Iris pigment epithelial cell (primary cell): ENCODE results near the gene GGPS1.
"Not testable (repeated sequence)": the region's sequence is repeated elsewhere in the genome, so short reads cannot be mapped to it uniquely, and the experiment has no call there.

Experiments
- DNase-seq: peaks from one replicate; pipeline ENCODE4 v3.0.0-alpha.2; 2011; ENCODE audit warnings: low read depth

The GGPS1 gene

DNA sequence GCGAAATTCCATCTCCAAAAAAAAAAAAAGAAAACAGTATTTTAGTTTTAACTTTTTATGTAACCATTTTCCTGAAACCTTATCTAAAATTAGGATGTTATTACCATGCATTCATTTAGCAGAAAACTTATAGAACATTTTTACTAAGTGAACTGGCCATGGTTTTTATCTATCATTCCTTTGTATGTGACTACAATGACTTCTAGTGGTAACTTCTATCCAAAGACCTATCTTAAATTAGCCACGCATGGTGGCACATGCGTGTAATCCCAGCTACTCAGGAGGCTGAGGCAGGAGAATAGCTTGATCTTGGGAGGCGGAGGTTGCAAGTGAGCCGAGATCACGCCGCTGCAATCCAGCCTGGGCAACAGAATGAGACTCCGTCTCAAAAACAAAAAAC is 11.4 kb downstream of the GGPS1 start:
- no peak for DNase-seq

DNA sequence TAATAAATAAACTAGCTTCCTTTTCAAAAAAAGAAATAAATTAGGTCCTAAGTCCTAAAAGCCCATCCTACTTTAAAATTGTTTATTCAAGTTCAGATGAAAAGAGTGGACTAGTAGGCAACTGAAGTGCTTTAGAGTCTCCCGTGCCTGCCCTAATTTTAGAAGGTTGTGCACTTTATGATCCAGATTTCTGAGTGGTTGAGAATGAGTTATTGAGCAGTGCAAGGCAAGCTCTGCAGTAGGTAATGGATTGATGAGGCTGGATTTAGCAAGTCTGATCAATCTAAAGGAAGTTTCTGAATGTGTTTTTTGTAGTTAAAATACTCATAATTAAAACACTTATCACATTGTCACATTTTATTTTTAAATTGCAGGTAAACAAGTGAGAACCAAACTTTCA is 13.0 kb downstream of the GGPS1 start:
- DNase-seq: no peak

DNA sequence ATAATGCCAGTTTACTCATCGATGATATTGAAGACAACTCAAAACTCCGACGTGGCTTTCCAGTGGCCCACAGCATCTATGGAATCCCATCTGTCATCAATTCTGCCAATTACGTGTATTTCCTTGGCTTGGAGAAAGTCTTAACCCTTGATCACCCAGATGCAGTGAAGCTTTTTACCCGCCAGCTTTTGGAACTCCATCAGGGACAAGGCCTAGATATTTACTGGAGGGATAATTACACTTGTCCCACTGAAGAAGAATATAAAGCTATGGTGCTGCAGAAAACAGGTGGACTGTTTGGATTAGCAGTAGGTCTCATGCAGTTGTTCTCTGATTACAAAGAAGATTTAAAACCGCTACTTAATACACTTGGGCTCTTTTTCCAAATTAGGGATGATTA is 13.7 kb downstream of the GGPS1 start:
- DNase-seq: no peak

DNA sequence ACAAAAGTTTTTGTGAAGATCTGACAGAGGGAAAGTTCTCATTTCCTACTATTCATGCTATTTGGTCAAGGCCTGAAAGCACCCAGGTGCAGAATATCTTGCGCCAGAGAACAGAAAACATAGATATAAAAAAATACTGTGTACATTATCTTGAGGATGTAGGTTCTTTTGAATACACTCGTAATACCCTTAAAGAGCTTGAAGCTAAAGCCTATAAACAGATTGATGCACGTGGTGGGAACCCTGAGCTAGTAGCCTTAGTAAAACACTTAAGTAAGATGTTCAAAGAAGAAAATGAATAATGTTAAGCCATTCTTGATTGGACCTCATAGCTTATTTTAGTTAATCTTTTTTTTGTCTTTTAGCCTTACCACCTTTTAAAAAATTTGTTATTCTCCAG is 14.1 kb downstream of the GGPS1 start:
- DNase-seq: no peak

DNA sequence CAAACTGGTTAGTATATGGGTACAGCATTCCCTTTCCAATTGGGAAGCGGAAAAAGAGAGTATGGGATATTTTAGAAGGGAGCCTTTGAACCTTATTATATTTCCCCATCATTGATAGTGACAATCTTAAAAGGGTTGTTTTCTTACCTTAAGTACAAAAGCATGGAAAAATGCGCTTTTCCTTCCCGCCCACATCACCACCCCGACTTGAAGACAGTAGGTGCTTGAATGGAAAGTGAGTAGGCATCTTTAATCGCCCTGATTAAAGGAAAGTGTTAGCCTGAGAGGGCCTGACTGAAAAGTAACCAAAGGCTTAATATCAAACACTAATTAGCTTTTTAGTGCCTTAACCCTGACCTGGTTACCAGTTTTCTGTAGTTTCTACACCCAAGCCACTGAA is 15.4 kb downstream of the GGPS1 start:
- DNase-seq: no peak

DNA sequence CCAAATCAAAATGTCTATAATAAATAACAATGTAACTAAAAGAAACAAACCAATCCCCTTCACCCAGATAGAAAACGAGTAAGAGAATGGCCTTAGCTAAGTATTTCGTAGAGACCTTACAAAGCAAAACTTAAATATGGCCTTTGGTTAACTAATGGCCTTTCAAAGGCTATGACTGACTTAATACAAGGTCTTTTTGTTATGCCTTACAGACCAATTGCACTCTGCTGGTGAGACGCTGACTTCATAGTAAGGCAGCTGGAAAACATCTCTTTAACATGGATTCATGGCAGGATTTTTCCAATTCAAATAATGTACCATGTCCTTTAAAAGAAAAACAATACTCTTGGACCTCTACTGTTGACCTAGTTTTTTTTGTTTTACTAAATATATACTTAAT is 23.1 kb downstream of the GGPS1 start:
- DNase-seq: no peak

DNA sequence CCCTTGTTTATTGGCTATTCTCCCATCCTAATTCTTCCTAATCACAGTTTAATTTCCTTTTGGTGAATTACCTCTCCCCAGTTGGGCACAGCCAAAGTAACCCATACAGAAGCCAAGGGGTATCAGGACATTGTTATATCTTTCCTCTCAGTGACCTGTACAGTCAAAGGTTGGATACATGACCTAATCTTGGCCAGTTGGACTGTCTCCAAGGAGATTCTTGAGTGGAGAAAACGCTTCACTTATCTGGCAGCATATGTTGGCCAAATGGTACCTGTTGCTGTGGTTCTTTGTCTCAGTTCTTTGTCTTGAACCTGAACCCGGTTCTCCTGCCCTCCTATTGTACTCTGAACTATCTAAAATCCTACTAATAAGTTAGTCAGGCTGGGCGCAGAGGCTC is 23.5 kb downstream of the GGPS1 start:
- no peak for DNase-seq

DNA sequence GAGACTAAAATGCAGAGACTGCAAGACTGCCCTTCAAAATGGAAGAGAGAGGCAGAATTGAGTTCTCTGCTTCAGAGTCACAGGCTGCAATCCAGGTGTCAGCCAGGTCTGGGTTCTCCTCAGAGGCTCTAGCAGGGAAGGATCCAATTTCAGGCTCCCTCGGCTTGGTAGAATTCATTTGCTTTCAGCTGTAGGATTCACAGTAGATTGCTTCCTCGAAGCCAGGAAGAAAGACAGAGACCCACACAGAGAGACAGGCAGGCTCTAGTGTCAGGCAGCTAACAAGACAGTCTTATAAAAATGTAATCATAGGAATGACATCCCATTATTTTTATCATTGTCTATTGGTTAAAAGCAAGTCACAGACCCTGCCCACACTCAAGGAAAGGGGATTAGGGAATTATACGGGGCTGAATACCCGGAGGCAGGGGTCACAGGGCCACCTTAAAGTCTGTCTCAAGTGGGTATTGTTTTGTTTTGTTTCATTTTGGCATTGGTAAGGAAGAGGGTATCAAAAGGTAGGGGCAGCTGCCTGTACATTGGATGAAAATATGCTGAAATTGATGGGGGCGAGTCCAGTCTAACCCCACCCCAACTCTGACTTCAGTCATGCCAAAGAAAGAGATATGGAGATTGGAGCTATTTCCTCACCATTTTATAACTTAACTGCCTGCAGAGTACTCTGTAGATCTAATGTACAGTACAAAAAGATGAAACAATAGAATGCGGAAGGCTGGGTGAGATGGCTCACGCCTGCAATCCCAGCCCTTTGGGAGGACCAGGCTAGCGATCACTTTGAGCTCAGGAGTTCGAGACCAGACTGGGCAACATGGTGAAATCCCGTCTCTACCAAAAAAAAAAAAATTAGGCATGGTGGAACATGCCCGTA is 29.4 kb downstream of the GGPS1 start:
- DNase-seq: no peak

DNA sequence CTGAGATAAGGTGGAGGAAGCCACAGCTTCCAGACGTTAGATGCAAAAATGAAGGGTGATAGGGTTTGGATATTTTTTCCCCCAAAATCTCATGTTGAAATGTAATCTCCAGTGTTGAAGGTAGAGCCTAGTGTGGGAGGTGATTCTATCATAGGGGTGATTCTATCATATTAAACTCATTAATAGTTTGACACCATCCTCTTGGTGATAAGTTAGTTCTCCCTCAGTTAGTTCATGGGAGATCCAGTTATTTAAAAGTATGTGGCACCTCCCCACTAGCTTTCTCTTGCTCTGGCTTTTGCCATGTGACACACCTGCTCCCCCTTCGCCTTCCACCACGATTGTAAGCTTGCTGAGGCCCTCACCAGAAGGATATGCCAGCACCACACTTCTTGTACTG is 30.5 kb downstream of the GGPS1 start:
- DNase-seq: no peak

DNA sequence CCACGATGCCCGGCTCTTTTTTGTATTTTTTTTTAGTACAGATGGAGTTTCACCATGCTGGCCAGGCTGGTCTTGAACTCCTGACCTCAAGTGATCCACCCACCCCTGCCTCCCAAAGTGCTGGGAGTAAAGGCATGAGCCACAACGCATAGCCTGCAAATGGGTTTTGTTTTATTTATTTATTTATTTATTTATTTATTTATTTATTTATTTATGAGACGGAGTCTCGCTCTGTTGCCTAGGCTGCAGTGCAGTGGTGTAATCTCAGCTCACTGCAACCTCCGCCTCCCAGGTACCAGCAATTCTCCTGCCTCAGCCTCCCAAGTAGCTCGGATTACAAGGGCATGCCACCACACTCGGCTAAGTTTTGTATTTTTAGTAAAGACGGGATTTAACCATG is 35.8 kb downstream of the GGPS1 start:
- DNase-seq: not testable (repeated sequence)

DNA sequence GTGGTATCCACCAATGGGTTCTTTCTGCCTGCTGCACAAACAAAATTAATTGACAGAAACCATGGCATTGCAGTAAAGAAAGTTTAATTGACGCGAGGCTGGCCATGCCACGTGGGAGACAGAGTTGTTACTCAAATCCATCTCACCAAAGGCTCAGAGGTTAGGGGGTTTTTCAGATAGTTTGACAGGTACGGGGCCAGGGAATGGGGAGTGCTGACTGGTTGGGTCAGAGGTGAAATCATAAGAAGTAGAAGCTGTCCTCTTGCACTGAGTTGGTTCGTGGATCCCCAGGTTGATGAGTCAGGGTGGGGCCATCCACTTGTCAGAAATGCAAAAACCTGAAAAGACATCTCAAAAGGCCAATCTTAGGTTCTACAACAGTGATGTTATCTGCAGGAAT is 37.9 kb downstream of the GGPS1 start:
- DNase-seq: no peak

DNA sequence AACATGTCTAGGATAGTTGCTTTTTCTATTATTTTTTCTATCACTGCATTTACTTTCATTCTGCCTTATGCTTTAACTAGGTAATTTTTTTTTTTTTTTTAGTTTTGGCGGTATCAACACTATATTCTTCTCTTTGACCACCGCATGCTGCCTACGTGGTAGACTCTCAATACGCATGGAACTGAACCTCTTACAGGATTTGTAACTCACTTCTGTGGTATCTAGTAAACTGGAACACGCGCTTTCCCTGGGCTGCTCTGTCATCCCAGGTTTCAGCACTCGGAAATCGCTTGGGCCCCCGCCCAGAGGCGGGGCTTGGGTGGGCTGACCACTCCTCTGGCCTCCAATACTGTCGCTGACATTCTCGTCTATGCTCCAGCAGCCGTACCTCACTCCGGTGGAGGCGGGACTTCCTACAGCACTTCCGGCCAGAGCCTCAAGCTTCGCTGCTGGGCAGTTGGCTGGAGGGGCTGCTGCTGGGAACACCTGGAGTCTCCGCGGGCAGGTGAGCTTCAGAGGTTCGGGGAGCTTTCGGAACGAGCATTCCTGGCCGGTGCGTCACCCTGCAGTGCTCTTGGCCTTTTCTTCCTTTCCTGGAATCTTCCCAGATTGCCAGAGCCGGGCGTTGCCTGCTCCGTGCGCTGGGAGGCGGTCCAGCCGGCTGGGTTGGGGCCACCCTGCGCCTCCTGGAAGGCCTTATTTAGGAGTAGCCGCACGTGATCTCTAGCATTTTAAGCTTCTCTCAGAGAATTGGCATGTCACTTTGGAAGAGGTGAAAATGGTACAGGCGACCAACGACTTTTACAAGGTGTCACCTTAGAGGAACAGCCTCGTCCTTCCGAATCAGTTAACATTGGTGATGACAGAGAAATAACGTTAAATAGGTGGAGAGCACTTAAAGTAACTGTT is 38.9 kb downstream of the GGPS1 start, which contains the start of gene TBCE:
Gene TBCE (plus strand): TSS at position 428 of the 909 bp plus-strand sequence. CDS start 12,623 bp downstream, outside the sequence.
- peak; percentile 99 for DNase-seq

DNA sequence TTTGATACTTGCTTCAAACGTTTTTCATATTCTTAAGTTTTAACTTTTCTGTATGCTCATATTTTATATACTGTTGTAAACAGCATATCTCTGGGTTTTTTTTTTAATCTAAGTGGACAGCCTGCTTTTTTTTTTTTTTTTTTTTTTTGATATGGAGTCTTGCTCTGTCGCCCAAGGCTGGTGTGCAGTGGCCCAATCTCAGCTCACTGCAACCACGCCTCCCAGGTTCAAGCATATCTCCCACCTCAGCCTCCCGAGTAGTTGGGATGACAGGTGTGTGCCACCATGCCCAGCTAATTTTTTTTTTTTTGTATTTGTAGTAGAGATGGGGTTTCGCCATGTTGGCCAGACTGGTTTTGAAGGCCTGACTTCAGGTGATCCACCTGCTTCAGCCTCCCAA is 40.1 kb downstream of the GGPS1 start:
- no peak for DNase-seq

DNA sequence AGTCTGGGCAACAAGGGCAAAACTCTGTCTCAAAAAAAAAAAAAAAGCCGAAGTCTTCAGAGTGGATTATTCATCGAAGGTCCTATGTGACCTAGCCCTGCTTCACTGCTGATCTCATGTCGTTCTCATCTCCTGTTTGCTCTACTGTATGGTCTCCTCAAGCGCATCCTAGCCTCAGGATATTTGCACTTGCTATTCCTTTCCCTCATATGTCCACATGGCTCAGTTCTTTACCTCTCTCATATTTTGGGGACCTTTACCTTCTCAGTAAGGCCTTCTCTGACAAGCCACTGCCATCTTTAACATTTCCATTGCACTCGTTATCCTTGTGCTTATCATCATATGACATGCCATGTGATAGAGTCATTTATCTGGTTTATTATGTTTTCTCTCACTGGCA is 41.4 kb downstream of the GGPS1 start:
- no peak for DNase-seq

DNA sequence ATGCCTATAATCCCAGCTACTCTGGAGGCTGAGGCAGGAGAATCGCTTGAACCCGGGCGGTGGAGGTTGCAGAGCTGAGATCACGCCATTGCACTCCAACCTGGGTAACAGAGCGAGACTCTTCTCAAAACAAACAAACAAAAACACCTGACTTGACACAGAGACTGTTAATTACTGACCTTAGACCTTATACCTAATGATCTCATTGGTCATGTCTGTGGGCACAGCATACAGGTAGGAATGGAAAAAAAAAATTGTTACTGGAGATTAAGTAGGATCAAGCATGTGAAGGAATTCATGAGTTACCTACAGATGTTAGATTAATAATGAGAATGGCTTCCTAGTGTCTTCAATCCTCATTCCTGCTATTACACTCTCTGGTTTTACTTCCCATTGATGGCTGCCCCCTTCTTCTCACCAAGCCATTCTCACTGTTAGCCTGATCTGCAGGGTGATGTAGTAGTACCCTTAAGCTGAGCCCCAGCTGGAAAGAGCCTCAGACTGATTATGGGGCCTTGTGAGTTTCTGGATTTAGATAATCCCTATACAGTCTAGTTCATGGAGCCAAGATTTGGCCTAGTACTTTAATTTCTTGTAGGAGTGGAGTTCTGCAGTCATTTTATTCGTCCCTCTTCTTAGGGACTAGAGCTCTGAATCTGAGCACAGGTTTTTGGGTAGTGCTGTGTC is 47.7 kb downstream of the GGPS1 start:
- no peak for DNase-seq

DNA sequence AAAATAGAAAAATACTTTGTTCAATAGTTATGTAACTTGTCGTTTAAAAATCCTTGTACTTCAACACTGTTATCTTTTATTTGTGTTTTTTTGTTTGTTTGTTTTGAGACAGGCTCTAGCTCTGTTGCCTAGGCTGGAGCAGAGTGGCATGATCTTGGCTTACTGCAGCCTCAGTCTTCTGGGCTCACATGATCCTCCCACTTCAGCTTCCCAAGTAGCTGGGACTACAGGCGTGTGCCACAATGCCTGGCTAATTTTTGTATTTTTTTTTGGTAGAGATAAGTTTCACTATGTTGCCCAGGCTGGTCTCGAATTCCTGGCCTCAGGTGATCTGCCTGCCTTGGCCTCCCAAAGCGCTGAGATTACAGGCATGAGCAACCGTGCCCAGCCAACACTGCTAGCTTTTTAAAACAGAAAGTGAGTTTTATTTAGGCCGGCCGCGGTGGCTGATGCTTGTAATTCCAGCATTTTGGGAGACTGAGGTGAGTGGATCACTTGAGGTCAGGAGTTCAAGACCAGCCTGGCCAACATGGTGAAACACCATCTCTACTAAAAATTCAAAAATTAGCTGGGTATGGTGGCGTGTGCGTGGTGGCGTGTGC is 49.9 kb downstream of the GGPS1 start:
- not testable (repeated sequence) for DNase-seq

DNA sequence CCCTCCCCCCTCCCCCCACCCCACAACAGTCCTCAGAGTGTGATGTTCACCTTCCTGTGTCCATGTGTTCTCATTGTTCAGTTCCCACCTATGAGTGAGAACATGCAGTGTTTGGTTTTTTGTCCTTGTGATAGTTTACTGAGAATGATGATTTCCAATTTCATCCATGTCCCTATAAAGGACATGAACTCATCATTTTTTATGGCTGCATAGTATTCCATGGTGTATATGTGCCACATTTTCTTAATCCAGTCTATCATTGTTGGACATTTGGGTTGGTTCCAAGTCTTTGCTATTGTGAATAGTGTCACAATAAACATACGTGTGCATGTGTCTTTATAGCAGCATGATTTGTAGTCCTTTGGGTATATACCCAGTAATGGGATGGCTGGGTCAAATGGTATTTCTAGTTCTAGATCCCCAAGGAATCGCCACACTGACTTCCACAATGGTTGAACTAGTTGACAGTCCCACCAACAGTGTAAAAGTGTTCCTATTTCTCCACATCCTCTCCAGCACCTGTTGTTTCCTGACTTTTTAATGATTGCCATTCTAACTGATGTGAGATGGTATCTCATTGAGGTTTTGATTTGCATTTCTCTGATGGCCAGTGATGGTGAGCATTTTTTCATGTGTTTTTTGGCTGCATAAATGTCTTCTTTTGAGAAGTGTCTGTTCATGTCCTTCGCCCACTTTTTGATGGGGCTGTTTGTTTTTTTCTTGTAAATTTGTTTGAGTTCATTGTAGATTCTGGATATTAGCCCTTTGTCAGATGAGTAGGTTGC is 53.8 kb downstream of the GGPS1 start:
- not testable (repeated sequence) for DNase-seq

DNA sequence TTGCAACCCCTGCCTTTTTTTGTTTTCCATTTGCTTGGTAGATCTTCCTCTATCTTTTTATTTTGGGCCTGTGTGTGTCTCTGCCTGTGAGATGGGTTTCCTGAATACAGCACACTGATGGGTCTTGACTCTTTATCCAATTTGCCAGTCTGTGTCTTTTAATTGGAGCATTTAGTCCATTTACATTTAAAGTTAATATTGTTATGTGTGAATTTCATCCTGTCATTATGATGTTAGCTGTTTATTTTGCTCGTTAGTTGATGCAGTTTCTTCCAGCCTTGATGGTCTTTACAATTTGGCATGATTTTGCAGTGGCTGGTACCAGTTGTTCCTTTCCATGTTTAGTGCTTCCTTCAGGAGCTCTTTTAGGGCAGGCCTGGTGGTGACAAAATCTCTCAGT is 57.3 kb downstream of the GGPS1 start:
- DNase-seq: not testable (repeated sequence)

DNA sequence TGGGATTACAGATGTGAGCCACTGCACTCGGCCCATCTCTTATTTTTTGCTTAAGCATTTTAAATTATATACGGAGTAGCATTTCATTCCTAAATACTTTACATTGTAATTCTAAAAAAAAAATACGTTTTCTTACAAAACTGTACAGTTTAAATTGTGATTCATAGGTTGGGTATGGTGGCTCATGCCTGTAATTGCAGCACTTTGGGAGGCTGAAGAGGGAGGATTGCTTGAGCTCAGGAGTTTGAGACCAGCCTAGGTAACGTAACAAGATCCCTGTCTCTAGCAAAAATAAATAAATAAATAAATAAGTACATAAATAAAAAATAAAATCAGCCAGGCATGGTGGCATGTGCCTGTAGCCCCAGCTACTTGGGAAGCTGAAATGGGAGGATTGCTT is 63.5 kb downstream of the GGPS1 start:
- peak; percentile 46 for DNase-seq
